Lower leg skin (tissue), 4 donors: ENCODE results near the gene IER2. TPM values are rescaled to one million over a fixed set of nuclear protein-coding genes. Genes with fewer than 3 reads are reported as not detected.

Source experiments
- DNase-seq, 2 donors: peaks; one replicate each; pipeline ENCODE4 v3.0.0-alpha.2; 2019; ENCODE audit warnings: low spot score in 2 of 2
- H3K4me3 ChIP-seq: fragments of 200-600 bp; sonication (generic); 2 replicates; pipeline ENCODE4 v1.5.1; 2017; ENCODE audit warnings: mild to moderate bottlenecking, low read depth; ENCODE audit not compliant: poor library complexity, severe bottlenecking
- CTCF ChIP-seq, 3 donors: fragments of 450-650 bp; IDR thresholded peaks; one replicate each; pipeline ENCODE4 v1.5.1; 2016; ENCODE audit warnings: antibody characterized with exemption in 3 of 3, mild to moderate bottlenecking in 3 of 3, moderate library complexity in 2 of 3
- POLR2A ChIP-seq, 2 donors: fragments of 450-650 bp; IDR thresholded peaks; one replicate each; pipeline ENCODE4 v1.6.1; 2016 to 2017; ENCODE audit warnings: antibody characterized with exemption in 2 of 2, mild to moderate bottlenecking in 1 of 2, moderate library complexity in 1 of 2
- WGBS, 2 donors: methylation state at CpG; one replicate each; pipeline ENCODE4 v1.1.5; 2018; 5-methylcytosine and 5-hydroxymethylcytosine counted together
- intact Hi-C: fragments of 100-400 bp; cut with DNase I; formaldehyde crosslinking; loops from one replicate; pipeline ENCODE4 v1.15.0; 2023; ENCODE audit warnings: low total_unique reads
- total RNA-seq, 4 donors: library from RNA; depleted of rRNA; stranded (reverse); fragments of >200 nt; gene quantifications; one replicate each; pipeline ENCODE4 v1.1.0, GENCODE V29; 2016

IER2 gene
- total RNA-seq, 4 donors from 2014 or later: 118 to 146 (median 130) TPM

DNA sequence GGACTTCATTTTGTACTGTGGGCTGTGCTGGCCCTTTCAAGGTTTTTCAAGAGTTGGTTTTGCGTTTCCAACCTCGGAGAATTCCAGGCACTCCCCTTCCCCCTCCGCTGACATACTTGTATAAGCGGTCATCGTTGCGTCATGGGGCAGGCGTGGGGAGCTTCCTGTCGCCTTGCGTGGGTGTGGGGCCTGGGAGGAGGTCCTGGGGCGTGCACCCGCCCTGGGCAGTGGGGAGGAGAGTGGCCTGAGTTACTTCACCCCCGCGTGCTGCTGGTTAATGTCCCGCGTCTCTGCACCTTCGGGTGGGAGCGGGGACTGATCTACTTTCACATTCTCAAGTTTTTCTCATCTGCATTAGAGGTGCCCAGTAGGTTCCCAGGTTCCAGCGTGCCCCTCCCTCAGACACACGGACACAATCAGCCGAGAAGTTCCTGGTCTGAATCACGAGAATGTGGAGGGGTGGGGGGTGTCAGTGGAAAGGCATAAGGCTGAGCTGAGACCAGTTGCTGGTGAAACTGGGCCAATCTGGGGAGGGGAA, 4.1 kb downstream of the IER2 start:
- intact Hi-C loops: loop anchor here (10.0 kb wide), 1 partner anchor 700 kb away; no protein-coding TSS in a partner anchor
- TF ChIP-seq POLR2A (IDR thresholded peaks at IDR 0.05) (no peak), CTCF (IDR thresholded peaks at IDR 0.05) (no peak)
- peak; percentile 94 to 99 for DNase-seq
- 0% methylated on average over 21 of the region's 21 CpGs for WGBS, 2 donors
- peak overlapping the region; percentile 91 for H3K4me3 ChIP-seq

DNA sequence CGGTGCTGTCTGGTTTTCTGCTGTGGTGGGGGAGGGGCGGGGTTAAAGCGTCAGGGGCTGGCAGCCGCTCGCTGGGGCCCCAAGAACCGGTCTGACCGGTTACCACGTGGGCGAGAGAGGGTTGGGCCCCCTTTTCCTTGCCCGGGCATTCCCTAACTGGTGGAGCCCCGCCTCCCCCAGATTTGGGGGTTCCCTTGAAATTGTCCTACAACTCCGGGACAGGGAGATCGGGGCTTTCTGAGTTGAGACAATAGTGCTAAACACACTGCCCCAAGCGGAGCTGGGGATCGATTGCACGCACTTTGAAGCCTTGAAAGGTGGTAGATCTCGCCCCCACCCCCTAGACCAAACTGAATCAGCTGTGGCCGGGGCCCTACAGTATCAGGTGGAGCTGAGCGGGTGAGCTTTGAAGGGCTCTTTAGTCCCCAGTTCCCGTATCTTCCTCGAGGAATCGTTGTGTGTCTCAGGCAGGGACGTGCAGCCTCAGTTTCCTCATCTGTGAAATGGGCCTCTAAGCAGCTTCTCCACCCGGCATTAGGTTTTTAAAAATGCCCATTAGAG, 4.8 kb downstream of the IER2 start:
- intact Hi-C loops: loop anchor here (10.0 kb wide), 1 partner anchor 700 kb away; no protein-coding TSS in a partner anchor
- DNase-seq: peak; percentile 80 to 97
- 3 to 7% methylated on average over 21 to 24 of the region's 24 CpGs for whole genome bisulfite sequencing, 2 donors
- H3K4me3 ChIP-seq: peak overlapping the region; percentile 91
- TF ChIP-seq CTCF (IDR thresholded peaks at IDR 0.05): no peak
- no peak for TF ChIP-seq POLR2A (IDR thresholded peaks at IDR 0.05)

DNA sequence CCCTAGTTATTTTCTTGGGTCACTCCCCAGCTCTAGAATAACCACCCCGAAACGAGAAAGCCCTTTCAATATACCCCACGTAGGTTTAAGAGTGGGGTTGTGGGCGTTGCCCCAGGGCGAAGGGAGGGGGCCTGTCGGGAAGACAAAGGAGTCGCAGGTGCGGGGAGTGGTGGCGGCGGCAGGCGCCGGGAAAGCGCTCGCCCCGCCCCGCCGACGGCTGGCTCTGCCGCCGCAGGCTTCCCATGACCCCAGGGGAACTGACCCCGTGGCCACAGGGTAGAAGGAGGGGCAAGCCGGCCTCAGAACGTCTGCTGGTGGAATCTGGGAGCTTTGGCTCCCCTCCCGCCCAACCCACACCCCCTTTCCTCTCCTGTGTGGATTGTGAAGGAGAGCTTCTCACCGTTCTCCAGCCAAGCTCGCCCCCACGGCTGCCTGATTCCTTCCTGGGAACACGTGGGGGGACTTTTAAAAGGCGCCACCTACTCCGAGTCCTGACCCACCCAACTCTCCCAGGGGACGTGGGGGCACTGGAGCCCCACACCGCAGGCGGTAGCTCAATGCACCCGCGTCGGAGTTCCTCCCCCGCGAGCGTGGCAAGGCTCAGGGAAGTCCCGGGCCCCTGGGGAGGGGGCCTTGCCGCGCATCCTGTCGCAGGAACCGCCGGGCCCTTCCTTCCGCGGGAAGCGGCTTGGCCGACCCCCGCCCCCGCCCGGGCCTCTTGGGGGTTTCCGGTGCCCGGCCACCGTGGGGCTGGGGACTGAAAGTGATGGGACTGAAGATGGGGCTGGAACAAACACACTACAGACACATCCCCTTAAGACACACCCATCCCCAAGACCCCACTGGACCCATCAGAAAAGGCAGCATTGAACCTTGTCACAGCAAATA, 5.5 kb downstream of the IER2 start:
- no peak overlapping the region for H3K4me3 ChIP-seq
- intact Hi-C loops: loop anchor here (10.0 kb wide), 1 partner anchor 699 kb away; no protein-coding TSS in a partner anchor
- WGBS, 2 donors: 5 to 9% methylated on average over 46 to 52 of the region's 55 CpGs
- peak; percentile 66 to 95 for DNase-seq
- no peak for TF ChIP-seq CTCF (IDR thresholded peaks at IDR 0.05)

- 94 to 98% methylated on average over 3 of the region's 3 CpGs for WGBS, 2 donors
- no peak for DNase-seq
- TF ChIP-seq CTCF (IDR thresholded peaks at IDR 0.05): no peak
- no peak for TF ChIP-seq POLR2A (IDR thresholded peaks at IDR 0.05)
- intact Hi-C loops: loop anchor here (10.0 kb wide), 1 partner anchor 695 kb away; no protein-coding TSS in a partner anchor
- H3K4me3 ChIP-seq: no peak overlapping the region
Measured at GRCh38 chr19:13159713-13160112, 9.5 kb downstream of the IER2 start.

- intact Hi-C loops: no loop called here
- H3K4me3 ChIP-seq: no peak overlapping the region
- 56 to 65% methylated on average over 1 of the region's 1 CpG for WGBS, 2 donors
- no peak for DNase-seq
- TF ChIP-seq CTCF (IDR thresholded peaks at IDR 0.05) (no peak), POLR2A (IDR thresholded peaks at IDR 0.05) (no peak)
Measured at GRCh38 chr19:13160557-13160956, 10.3 kb downstream of the IER2 start.
